HFFc6 (cell line): Measurements from ENCODE around the gene ABCA9. TPM values are rescaled to one million over a fixed set of nuclear protein-coding genes. Genes with fewer than 3 reads are reported as not detected.

Source experiments
- DNase-seq: peaks from one replicate; pipeline ENCODE4 v3.0.0-alpha.2; 2018
- H3K27ac Mint-ChIP-seq: 2 replicates; pipeline ENCODE4 v1.8.0; 2020; ENCODE audit warnings: mild to moderate bottlenecking, mixed read lengths
- H3K27me3 Mint-ChIP-seq: 2 replicates; pipeline ENCODE4 v1.8.0; 2021; ENCODE audit warnings: mild to moderate bottlenecking, moderate library complexity, mixed read lengths; ENCODE audit not compliant: insufficient read depth
- H3K36me3 Mint-ChIP-seq: 2 replicates; pipeline ENCODE4 v1.8.0; 2021; ENCODE audit warnings: low read depth, mixed read lengths
- H3K4me1 Mint-ChIP-seq: 2 replicates; pipeline ENCODE4 v1.8.0; 2020; ENCODE audit warnings: low read depth, mixed read lengths
- H3K4me3 Mint-ChIP-seq: 2 replicates; pipeline ENCODE4 v1.8.0; 2020; ENCODE audit warnings: mild to moderate bottlenecking, moderate library complexity, mixed read lengths
- H3K9me3 Mint-ChIP-seq: 2 replicates; pipeline ENCODE4 v1.8.0; 2020; ENCODE audit warnings: mild to moderate bottlenecking, mixed read lengths
- total RNA-seq, 6 experiments: library from RNA; stranded (reverse); fragmentation: NEBNext Ultra II Directional; extraction: Animal tissue kit (Norgen Biotek cat#: 25700); gene quantifications; 2 replicates in 1 of 6; 3 replicates in 5 of 6; pipeline ENCODE4 v1.2.3, GENCODE V29; 2021
- TF ChIP-seq, protein P1 (sequence below): fragments of 200-600 bp; sonication (generic); IDR thresholded peaks from 2 replicates; pipeline ENCODE4 v1.5.0; 2021; ENCODE audit warnings: antibody characterized with exemption, mild to moderate bottlenecking

The ABCA9 gene
- total RNA-seq, 6 experiments from 2014 or later = not detected

DNA sequence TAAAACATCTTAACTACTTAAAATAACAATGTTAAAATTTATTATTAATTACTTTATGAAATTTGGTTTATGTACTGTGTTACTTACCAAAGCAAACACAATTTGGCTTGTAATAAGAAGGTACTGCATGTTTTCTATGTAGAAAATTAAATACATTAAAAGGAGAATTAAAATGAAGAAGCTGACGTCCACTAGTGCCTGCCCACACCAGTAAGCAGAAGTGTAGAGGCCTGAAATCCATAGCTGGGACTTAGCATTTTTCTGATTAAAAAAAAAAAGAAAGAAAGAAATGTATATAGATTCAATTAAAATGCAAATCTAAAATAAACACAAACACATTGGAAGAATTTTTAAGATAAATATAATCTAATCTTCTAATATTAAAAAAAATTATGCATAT, 35.8 kb upstream of the ABCA9 start:
- Mint-ChIP-seq H3K36me3 (no peaks in the 10 kb centered on the region), H3K9me3 (peaks cover 22% of the 10 kb centered on the region), H3K4me1 (no peaks in the 10 kb centered on the region), H3K27me3 (no peaks in the 10 kb centered on the region), H3K27ac (no peak overlapping the region), H3K4me3 (no peak overlapping the region)
- no peak for DNase-seq
- TF ChIP-seq, protein P1, sequence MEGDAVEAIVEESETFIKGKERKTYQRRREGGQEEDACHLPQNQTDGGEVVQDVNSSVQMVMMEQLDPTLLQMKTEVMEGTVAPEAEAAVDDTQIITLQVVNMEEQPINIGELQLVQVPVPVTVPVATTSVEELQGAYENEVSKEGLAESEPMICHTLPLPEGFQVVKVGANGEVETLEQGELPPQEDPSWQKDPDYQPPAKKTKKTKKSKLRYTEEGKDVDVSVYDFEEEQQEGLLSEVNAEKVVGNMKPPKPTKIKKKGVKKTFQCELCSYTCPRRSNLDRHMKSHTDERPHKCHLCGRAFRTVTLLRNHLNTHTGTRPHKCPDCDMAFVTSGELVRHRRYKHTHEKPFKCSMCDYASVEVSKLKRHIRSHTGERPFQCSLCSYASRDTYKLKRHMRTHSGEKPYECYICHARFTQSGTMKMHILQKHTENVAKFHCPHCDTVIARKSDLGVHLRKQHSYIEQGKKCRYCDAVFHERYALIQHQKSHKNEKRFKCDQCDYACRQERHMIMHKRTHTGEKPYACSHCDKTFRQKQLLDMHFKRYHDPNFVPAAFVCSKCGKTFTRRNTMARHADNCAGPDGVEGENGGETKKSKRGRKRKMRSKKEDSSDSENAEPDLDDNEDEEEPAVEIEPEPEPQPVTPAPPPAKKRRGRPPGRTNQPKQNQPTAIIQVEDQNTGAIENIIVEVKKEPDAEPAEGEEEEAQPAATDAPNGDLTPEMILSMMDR = no peak

DNA sequence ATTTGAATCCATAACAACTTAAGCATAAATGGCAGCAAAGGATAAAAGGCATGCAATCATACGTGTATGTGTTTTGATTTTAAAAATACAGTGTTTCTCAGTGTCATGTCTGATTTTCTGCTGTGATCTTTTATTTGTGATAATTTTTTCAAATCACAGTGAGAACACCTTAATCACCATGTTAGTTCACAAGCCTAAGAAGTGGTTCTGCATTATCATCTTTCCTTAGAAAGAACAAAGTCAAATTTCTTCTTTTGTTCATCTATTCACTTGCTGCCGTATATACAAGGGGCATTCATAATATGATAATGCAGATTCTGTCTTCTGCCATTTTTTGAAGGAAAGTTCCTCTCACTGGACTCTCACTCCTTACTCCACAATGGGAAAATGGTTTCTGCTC, 33.3 kb upstream of the ABCA9 start:
- Mint-ChIP-seq H3K9me3 (peaks cover 20% of the 10 kb centered on the region), H3K27me3 (no peaks in the 10 kb centered on the region), H3K27ac (no peak overlapping the region), H3K36me3 (no peaks in the 10 kb centered on the region), H3K4me1 (no peaks in the 10 kb centered on the region), H3K4me3 (no peak overlapping the region)
- TF ChIP-seq, protein P1 = no peak
- DNase-seq = no peak

DNA sequence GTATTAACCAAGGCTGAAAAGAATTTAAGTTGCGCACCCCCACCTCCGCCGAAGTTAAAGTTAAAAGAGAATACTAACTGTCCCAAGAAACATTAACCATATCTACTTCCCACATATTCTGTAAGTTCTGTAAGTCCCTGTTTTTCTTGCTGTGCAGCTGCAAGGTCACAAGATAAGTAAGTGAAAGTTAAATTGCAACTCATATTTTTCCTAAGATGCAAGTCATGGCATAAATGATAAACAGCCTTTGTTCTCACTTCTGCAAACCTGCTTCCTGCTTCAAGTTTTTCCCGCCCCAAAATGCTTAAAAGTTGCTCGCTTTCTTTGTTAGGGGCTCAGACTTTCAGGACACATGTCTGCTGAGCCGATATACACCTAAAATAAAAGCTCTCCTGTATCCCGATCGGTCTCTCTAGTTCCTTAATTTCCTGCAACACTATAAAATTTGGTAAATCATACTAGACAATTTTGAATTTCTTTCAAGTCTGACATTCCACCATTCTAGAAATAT, 32.6 kb upstream of the ABCA9 start:
- H3K27ac Mint-ChIP-seq = no peak overlapping the region
- H3K36me3 Mint-ChIP-seq = no peaks in the 10 kb centered on the region
- TF ChIP-seq, protein P1 = no peak
- no peaks in the 10 kb centered on the region for H3K27me3 Mint-ChIP-seq
- no peak for DNase-seq
- no peak overlapping the region for H3K4me3 Mint-ChIP-seq
- H3K4me1 Mint-ChIP-seq = no peaks in the 10 kb centered on the region
- peaks cover 20% of the 10 kb centered on the region for H3K9me3 Mint-ChIP-seq

DNA sequence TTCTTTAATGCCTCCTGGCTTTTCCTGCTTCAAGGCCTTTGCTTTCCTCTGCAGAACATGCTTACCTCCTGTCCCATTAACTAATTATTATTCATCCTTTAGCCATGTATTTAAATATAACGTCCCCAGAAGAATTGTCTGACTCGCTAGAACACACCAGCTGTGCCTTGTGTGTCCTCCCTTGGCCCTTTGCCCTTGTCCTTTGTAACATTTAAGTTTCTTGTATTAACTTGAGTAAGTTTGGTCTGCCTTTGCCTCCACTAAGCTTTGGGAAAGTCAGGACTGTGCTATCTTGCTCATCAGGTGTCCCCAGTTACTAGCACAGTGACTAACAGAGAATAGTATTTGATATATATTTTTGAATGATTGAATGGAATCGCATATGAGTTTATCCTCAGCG, 29.6 kb upstream of the ABCA9 start:
- Mint-ChIP-seq H3K36me3 (no peaks in the 10 kb centered on the region; the same call in 1 of the 2 replicates), H3K9me3 (peaks cover 32% of the 10 kb centered on the region), H3K4me1 (no peaks in the 10 kb centered on the region), H3K4me3 (no peak overlapping the region), H3K27ac (no peak overlapping the region), H3K27me3 (no peaks in the 10 kb centered on the region)
- DNase-seq = no peak
- TF ChIP-seq, protein P1 = no peak

DNA sequence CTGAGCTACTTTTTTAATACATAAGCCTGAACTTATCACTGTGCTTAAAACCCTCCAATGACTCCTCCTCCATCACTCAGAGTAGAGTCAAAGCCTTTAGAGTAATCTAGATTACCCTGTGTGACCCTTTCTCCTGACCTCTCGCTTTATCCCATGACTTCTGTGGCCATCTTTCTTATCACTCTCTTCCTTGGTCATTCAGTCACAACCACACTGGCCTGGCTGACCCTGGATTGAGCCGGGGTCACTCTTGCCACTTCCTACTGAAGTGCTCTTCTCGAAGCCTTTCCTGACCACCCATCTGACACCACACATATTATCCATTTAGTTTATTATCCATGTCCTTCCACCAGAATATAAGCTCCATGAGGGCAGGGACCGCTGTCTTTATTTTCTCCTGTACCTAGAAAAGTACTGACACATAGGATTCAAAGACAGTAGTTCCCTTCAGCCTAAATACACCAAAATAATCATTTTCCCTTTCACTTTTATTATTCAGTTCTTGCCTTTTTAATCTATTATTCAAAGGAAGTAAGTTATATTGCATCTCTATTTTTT, 28.0 kb upstream of the ABCA9 start:
- no peak overlapping the region for H3K27ac Mint-ChIP-seq
- no peak overlapping the region for H3K4me3 Mint-ChIP-seq
- H3K27me3 Mint-ChIP-seq = no peaks in the 10 kb centered on the region
- DNase-seq = no peak
- TF ChIP-seq, protein P1 = no peak
- no peaks in the 10 kb centered on the region; the same call in 1 of the 2 replicates for H3K36me3 Mint-ChIP-seq
- peaks cover 37% of the 10 kb centered on the region for H3K9me3 Mint-ChIP-seq
- no peaks in the 10 kb centered on the region for H3K4me1 Mint-ChIP-seq
